Stimulated activated CD4-positive, alpha-beta T cell treated with anti-CD3 and anti-CD28 coated beads, Interleukin-4, amount 100 ng/mL, for 48 hours (primary cell): ENCODE data around the gene SPATA12.

ENCODE experiments used
- DNase-seq, 2 donors: peaks; one replicate each; pipeline ENCODE4 v3.0.0-alpha.2; 2020; ENCODE audit warnings: low read depth in 2 of 2

Gene SPATA12, protein sequence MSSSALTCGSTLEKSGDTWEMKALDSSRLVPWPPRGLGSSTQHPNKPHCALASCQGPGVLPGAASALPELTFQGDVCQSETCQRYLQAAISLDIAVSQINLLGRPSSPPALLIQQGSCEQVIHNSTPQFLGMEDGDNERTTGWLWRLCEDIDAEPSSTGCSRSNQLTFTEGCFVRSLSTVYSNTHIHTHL

GRCh38 chr3:57060089-57060821 is at the start of gene SPATA12:
Gene SPATA12, plus strand, starts transcription at chr3:57060664. Its CDS starts 13,031 bp downstream, at chr3:57073695.
- DNase-seq: no peak

- DNase-seq: no peak
Measured at GRCh38 chr3:57011022-57011421, 49.4 kb upstream of the SPATA12 start.

DNA sequence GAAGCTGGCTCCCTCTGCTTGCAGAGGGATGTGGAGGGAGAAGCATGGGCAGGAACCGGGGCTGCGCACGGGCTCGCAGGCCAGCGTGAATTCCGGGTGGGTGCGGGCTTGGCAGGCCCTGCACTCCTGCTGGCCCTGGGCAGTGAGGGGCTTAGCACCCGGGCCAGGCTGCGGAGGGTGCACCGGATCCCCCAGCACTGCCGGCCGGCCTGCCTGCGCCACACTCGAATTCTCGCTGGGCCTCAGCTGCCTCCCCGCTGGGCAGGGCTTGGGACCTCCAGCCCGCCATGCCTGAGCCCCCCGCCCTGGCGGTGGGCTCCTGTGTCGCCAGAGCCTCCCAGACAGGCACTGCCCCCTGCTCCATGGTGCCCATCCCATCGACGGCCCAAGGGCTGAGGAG is 47.6 kb upstream of the SPATA12 start:
- DNase-seq: no peak

DNA sequence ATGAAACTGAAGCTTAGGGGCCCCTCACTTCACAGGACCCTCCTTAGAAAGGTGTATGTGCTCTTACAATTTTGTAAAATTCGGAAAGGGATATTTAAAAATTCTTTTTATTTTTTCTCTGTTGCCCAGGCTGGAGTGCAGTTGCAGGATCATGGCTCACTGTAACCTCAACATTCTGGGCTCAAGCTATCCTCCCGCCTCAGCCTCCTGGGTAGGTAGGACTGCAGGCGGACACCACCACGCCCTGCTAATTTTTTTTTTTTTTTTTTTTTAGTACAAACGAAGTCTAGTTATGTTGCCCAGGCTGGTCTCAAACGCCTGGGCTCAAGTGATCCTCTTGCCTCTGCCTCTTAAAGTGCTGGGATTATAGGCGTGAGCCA is 45.1 kb upstream of the SPATA12 start:
- no peak for DNase-seq

GRCh38 chr3:57015912-57016311 is 44.6 kb upstream of the SPATA12 start:
- no peak for DNase-seq

DNA sequence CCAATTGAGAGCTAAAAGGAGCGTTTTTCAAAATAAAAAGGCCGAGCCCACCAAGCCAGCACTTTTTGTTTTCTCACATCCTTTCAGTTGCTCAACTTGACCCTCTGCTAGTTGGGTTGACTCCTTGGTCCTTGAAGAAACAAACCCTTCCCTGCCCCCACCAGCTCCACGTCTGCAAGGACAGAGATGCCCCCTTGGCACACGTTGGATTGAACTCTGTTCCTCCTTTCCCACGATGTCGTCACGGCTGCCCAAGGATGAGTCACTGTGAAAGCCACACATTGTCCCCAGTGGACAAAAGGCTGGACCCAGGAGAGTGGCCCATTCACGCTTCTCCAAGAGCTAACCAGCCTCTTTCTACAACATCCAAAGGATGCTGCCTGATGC is 43.0 kb upstream of the SPATA12 start:
- no peak for DNase-seq

DNA sequence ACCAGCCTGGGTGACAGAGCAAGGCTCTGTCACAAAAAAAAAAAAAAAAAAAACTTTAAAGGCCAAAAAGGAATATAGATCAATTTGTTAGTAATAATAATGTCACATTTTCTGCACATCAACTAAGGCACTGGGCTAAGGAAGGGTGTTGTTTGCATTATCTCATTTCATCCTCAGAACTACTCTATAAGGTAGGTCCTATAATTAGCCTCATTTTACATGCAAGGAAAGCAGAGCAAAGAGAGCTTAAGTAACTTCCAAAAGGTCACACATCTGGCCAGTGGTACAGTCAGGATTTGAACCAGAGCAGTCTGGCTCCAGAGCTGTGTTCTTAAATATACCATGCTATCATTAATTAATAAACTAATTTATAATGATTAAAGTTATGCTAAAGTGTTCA is 42.2 kb upstream of the SPATA12 start:
- DNase-seq: no peak

DNA sequence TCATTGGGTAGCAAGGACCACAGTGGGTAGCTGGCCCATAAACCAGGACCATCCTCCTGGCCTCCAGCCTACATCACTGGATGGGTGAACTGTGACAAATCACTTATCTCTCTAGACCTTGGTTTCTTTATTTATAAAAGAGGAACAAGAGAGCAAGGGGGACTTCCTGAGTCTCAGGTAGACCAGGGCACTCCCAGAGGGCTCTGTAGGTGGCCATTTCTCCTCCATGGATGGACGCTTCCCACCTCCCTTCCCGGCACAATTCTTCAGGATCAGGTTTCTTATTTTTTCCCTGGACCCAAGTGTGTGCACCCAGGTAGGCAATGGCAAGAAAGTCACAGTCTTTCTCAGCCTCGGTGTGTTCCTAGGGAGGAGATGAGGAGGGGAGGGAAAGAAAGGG is 41.4 kb upstream of the SPATA12 start:
- no peak for DNase-seq

- DNase-seq: no peak
Measured at GRCh38 chr3:57025237-57025636, 35.2 kb upstream of the SPATA12 start.

DNA sequence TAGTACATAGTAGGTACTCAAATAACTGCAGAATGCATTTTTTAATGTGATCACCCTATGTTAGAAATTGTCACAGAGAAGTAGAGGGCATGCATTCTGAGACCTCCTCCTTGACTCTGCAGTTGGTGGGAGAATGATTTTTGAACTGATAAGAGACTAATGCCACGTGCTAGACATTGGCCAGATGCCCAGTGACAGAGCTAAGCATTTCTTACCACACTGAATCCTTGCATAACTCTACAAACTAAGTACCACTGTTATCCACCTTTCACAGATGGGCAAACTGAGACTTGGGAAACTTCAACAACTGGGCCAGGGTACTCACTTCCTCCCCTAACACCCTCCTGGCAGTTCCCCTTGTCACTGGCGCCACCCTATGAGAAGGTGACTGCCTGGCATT is 33.5 kb upstream of the SPATA12 start:
- no peak for DNase-seq

- DNase-seq: no peak
Measured at GRCh38 chr3:57029383-57029782, 31.1 kb upstream of the SPATA12 start.

GRCh38 chr3:57029924-57030323 is 30.5 kb upstream of the SPATA12 start:
- no peak for DNase-seq

- no peak for DNase-seq
Measured at GRCh38 chr3:57030721-57031120, 29.7 kb upstream of the SPATA12 start.

- DNase-seq: no peak
Measured at GRCh38 chr3:57031631-57032541, 28.6 kb upstream of the SPATA12 start.

- DNase-seq: no peak
Measured at GRCh38 chr3:57036952-57037351, 23.5 kb upstream of the SPATA12 start.

DNA sequence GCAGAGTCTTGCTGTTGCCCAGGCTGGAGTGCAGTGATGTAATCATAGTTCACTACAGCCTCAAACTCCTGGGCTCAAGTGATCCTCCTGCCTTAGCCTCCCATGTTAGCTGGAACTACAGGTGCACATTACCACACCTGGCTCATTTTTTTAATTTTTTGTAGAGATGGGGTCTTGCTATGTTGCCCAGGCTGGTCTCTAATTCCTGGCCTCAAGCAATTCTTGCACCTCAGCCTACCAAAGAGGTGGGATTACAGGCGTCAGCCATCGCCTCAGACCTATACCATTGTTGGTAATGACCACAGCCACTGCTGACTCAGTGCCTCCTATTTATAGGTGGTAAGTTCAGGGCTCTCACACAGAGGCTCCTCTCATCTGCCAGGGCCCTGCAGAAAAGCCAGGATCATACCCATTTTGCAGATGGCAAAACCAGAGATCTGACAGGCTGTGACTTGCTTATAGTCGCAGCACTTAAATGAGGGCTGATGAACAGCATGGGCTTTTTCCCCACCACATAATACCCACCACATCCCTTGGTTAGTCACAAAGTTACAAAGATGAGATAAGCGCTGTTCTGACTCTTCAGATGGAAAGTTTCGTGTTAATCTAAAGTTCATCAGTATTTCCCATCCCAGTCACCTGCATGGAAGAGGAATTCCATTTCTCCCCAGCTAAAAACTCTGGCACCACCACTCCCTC is 21.8 kb upstream of the SPATA12 start:
- no peak for DNase-seq

GRCh38 chr3:57041674-57042073 is 18.8 kb upstream of the SPATA12 start:
- no peak for DNase-seq

DNA sequence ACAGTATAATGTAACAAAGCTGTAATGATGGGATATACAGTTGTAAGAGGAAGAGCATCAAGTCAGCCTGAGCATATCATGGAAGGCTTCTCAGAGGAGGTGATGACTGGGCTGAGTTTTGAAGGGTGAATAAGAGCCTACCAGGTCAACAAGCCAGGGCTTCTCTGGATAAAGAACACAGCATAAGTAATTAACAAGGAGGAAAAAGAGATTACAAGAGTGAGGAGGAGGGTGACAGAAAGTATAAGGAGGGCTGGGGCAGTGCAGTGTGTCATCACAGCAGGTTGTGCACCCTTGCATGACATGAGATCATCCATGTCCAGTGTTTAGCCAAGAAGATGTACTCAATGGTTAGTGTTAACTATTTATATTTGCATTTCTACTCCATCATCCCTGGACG is 16.9 kb upstream of the SPATA12 start:
- DNase-seq: no peak

DNA sequence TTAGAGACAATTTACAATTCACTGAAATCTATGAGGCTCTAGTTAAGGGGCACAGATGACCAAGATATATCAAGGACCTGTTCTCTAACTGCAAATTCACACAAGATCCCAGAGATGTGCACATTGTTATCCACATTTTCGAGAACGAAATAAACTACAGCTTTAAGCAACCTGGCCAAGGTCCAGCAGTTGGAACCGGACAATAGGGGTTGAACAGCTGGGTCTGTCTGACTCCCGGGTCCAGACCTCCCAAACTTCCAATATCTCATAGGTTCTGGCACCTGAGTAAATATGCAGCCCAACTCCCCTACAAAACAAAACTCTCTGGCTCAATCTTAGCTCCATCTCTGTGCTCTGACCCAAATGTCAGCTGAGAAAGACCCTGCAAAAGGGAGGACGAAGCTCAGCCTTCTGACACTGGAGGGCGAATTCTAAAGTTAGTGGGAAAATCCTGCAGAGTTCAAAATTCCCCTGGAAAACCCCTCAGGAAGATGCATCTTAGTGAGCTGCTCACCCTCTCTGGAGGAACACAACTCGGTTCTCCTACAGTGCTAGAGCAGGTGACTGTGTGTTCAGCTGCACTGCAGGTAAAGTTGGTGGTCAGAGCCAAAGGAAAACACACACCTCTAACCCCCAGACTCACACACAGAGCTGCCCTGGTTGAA is 14.2 kb upstream of the SPATA12 start:
- DNase-seq: no peak

DNA sequence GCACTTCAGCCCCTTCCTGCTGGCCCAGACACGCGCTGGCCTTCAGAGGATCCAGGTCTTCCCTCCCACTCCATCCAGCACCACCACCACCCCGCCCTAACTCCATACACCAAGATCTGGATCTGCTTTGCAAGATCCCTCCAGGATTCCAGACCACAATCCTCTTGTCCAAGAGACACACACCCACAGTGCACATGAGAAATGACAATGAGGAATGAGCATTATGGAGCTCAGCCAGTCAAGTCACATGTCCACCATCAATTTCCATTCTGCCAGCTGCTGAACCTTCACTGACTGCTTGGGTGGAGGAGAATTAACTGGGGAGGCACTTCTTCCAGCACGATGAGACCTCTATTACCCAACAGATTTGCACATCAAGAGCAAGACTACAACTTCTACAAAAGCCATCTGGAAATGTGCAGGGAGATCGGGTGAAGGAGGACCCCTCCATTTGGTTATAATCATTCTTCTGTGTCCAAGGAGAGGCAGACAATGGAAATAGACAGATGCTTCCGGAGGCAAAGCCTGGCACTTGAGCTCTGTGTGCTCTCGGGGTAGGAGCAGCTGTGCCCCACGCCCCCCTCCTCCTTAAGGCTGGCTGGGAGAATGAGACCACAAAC is 12.3 kb upstream of the SPATA12 start:
- no peak for DNase-seq

DNA sequence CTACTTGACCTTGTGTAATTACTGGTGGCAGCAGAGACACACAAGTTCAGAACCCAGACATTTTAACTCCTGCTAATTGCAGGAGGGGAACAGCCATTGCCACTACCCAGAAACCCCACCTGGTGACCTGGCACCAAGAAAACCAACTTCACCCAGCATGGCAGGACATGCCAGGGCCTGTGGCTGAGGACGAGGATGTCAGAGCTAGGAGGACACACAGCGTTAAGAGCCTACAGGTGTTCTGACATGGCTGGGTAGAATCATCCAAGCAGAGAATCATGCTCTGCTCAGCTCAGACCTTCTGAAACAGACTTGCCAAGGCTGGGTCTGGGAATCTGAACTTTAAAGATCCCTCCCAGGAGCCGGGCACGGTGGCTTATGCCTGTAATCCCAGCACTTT is 11.7 kb upstream of the SPATA12 start:
- no peak for DNase-seq
